Trophoblast cell (in vitro differentiated cells and primary cell): ENCODE measurements around the gene SP9.

ENCODE experiments used
- DNase-seq, 2 donors: peaks; one replicate each; pipeline ENCODE4 v3.0.0-alpha.2; 2016
- H2AFZ ChIP-seq: 2 replicates; pipeline ENCODE4 v1.6.1; 2013; ENCODE audit warnings: low read length, moderate library complexity, mild to moderate bottlenecking; ENCODE audit not compliant: insufficient read depth, poor library complexity
- H2AK5ac ChIP-seq: 2 replicates; pipeline ENCODE4 v1.6.1; 2013; ENCODE audit warnings: mild to moderate bottlenecking, low read length
- H2BK120ac ChIP-seq: 2 replicates; pipeline ENCODE4 v1.6.1; 2013; ENCODE audit warnings: low read length, mild to moderate bottlenecking, moderate library complexity; ENCODE audit not compliant: insufficient read depth, poor library complexity
- H2BK12ac ChIP-seq: 2 replicates; pipeline ENCODE4 v1.6.1; 2013; ENCODE audit warnings: mild to moderate bottlenecking, low read length, moderate library complexity
- H2BK5ac ChIP-seq: 2 replicates; pipeline ENCODE4 v1.6.1; 2013; ENCODE audit warnings: low read length, low read depth, moderate library complexity, mild to moderate bottlenecking; ENCODE audit not compliant: poor library complexity
- H3K14ac ChIP-seq: 2 replicates; pipeline ENCODE4 v1.6.1; 2013; ENCODE audit warnings: mild to moderate bottlenecking, low read length
- H3K18ac ChIP-seq: 2 replicates; pipeline ENCODE4 v1.6.1; 2013; ENCODE audit warnings: mild to moderate bottlenecking, low read length
- H3K23ac ChIP-seq: 2 replicates; pipeline ENCODE4 v1.6.1; 2013; ENCODE audit warnings: low read length
- H3K27ac ChIP-seq: 2 replicates; pipeline ENCODE4 v1.5.1; 2013; ENCODE audit warnings: low read depth, mild to moderate bottlenecking, inconsistent platforms, low read length, moderate library complexity
- H3K27me3 ChIP-seq: 2 replicates; pipeline ENCODE4 v1.6.1; 2013; ENCODE audit warnings: inconsistent platforms, mild to moderate bottlenecking, low read length, moderate library complexity; ENCODE audit not compliant: insufficient read depth
- H3K36me3 ChIP-seq, 2 experiments: 1 replicate in 1 of 2; 2 replicates in 1 of 2; pipeline ENCODE4 v1.6.1; 2013; ENCODE audit warnings: low read length in 2 of 2, mild to moderate bottlenecking in 2 of 2, moderate library complexity in 1 of 2; ENCODE audit not compliant: insufficient read depth in 2 of 2, control insufficient read depth in 1 of 2
- H3K4ac ChIP-seq: 2 replicates; pipeline ENCODE4 v1.6.1; 2013; ENCODE audit warnings: low read depth, mild to moderate bottlenecking, low read length, moderate library complexity
- H3K4me1 ChIP-seq, 2 experiments: 1 replicate in 1 of 2; 2 replicates in 1 of 2; pipeline ENCODE4 v1.6.1; 2013; ENCODE audit warnings: low read length in 2 of 2, mild to moderate bottlenecking in 2 of 2, moderate library complexity in 1 of 2; ENCODE audit not compliant: insufficient read depth in 2 of 2, control insufficient read depth in 1 of 2
- H3K4me2 ChIP-seq: 2 replicates; pipeline ENCODE4 v1.6.1; 2013; ENCODE audit warnings: inconsistent platforms, mild to moderate bottlenecking, low read length, moderate library complexity
- H3K4me3 ChIP-seq: 2 replicates; pipeline ENCODE4 v1.5.1; 2013; ENCODE audit warnings: mild to moderate bottlenecking, low read depth, low read length, inconsistent platforms
- H3K79me1 ChIP-seq: one replicate; pipeline ENCODE4 v1.6.1; 2013; ENCODE audit warnings: low read length
- H3K79me2 ChIP-seq: 2 replicates; pipeline ENCODE4 v1.6.1; 2013; ENCODE audit warnings: low read length, mild to moderate bottlenecking; ENCODE audit not compliant: control insufficient read depth, insufficient read depth, poor library complexity
- H3K9ac ChIP-seq: 2 replicates; pipeline ENCODE4 v1.6.1; 2013; ENCODE audit warnings: mild to moderate bottlenecking, low read length
- H3K9me3 ChIP-seq: 2 replicates; pipeline ENCODE4 v1.6.1; 2013; ENCODE audit warnings: low read depth, mild to moderate bottlenecking, control low read depth, inconsistent platforms, low read length; ENCODE audit not compliant: insufficient read depth
- H4K12ac ChIP-seq: 2 replicates; pipeline ENCODE4 v1.6.1; 2013; ENCODE audit warnings: low read depth, mild to moderate bottlenecking, low read length, moderate library complexity
- H4K8ac ChIP-seq: 2 replicates; pipeline ENCODE4 v1.6.1; 2013; ENCODE audit warnings: low read depth, mild to moderate bottlenecking, low read length, moderate library complexity
- H4K91ac ChIP-seq: one replicate; pipeline ENCODE4 v1.6.1; 2013; ENCODE audit warnings: low read depth, mild to moderate bottlenecking, low read length, moderate library complexity
- WGBS: extraction: QIAGEN DNeasy Blood & Tissue Kit; methylation state at CpG from one replicate; pipeline ENCODE4 v1.1.7; 2013; ENCODE audit warnings: missing lambda C conversion rate; ENCODE audit not compliant: insufficient read length, insufficient coverage; ENCODE audit errors: extremely low coverage; 5-methylcytosine and 5-hydroxymethylcytosine counted together

The SP9 gene

GRCh38 chr2:174343623-174344455 is 9.1 kb downstream of the SP9 start:
- no peak overlapping the region for H4K91ac ChIP-seq
- no peak overlapping the region for H3K4ac ChIP-seq
- H3K9ac ChIP-seq = no peak overlapping the region
- no peaks in the 10 kb centered on the region for H3K9me3 ChIP-seq
- no peak overlapping the region for H2BK12ac ChIP-seq
- no peak overlapping the region for H3K18ac ChIP-seq
- no peak overlapping the region for H3K14ac ChIP-seq
- H3K27ac ChIP-seq = no peak overlapping the region
- H2BK120ac ChIP-seq = no peak overlapping the region
- peaks cover 12 to 24% of the 10 kb centered on the region in 2 experiments for H3K4me1 ChIP-seq
- no peaks in the 10 kb centered on the region for H3K79me1 ChIP-seq
- no CpG with 5 or more reads among the region's 57 CpGs for WGBS
- H3K27me3 ChIP-seq = peaks cover 46% of the 10 kb centered on the region
- H2BK5ac ChIP-seq = no peak overlapping the region
- H2AK5ac ChIP-seq = no peak overlapping the region
- peaks cover 2 to 5% of the 10 kb centered on the region in 2 experiments for H3K36me3 ChIP-seq
- no peak overlapping the region for H3K4me3 ChIP-seq
- H3K23ac ChIP-seq = no peak overlapping the region
- H2AFZ ChIP-seq = no peak overlapping the region
- H4K12ac ChIP-seq = no peak overlapping the region
- no peaks in the 10 kb centered on the region for H3K79me2 ChIP-seq
- no peak overlapping the region for H4K8ac ChIP-seq
- H3K4me2 ChIP-seq = peak overlapping the region; percentile 47
- DNase-seq = no peak

- no peak overlapping the region for H2AK5ac ChIP-seq
- WGBS = no CpG with 5 or more reads among the region's 14 CpGs
These were observed 10.1 kb downstream of the SP9 start for GRCh38 chr2:174344716-174345461.

GRCh38 chr2:174350018-174350417 is 15.3 kb downstream of the SP9 start:
- DNase-seq = peak in 1 of 2 donors; percentile 52
- no peak overlapping the region for H3K4me2 ChIP-seq
- no CpG with 5 or more reads among the region's 2 CpGs for WGBS
- no peak overlapping the region for H4K91ac ChIP-seq
- H4K8ac ChIP-seq = no peak overlapping the region
- no peak overlapping the region for H3K23ac ChIP-seq
- H3K4me1 ChIP-seq = no peaks in the 10 kb centered on the region
- no peak overlapping the region for H2BK5ac ChIP-seq
- no peak overlapping the region for H2AK5ac ChIP-seq
- H3K79me2 ChIP-seq = no peaks in the 10 kb centered on the region
- no peak overlapping the region for H3K18ac ChIP-seq
- H3K79me1 ChIP-seq = no peaks in the 10 kb centered on the region
- H2BK120ac ChIP-seq = no peak overlapping the region
- H4K12ac ChIP-seq = no peak overlapping the region
- no peaks in the 10 kb centered on the region for H3K27me3 ChIP-seq
- peaks cover 2 to 7% of the 10 kb centered on the region in 2 experiments for H3K36me3 ChIP-seq
- H2AFZ ChIP-seq = no peak overlapping the region
- no peak overlapping the region for H3K4ac ChIP-seq
- no peak overlapping the region for H3K27ac ChIP-seq
- H3K9ac ChIP-seq = no peak overlapping the region
- H3K9me3 ChIP-seq = no peaks in the 10 kb centered on the region
- no peak overlapping the region for H2BK12ac ChIP-seq
- no peak overlapping the region for H3K4me3 ChIP-seq
- H3K14ac ChIP-seq = no peak overlapping the region

More at GRCh38 chr2:174344716-174345461, 10.1 kb downstream of the SP9 start:
- H3K4ac ChIP-seq = no peak overlapping the region
- peaks cover 2 to 5% of the 10 kb centered on the region in 2 experiments for H3K36me3 ChIP-seq
- H3K9me3 ChIP-seq = no peaks in the 10 kb centered on the region
- no peak overlapping the region for H2BK5ac ChIP-seq
- H3K18ac ChIP-seq = no peak overlapping the region
- H2BK120ac ChIP-seq = no peak overlapping the region
- H3K79me1 ChIP-seq = no peaks in the 10 kb centered on the region
- no peak overlapping the region for H4K12ac ChIP-seq
- no peaks in the 10 kb centered on the region for H3K79me2 ChIP-seq
- H3K9ac ChIP-seq = no peak overlapping the region
- peak in 1 of 2 donors; percentile 57 for DNase-seq
- no peak overlapping the region for H4K8ac ChIP-seq
- no peak overlapping the region for H2BK12ac ChIP-seq
- H3K27me3 ChIP-seq = peaks cover 39% of the 10 kb centered on the region
- no peak overlapping the region for H3K27ac ChIP-seq
- no peak overlapping the region for H4K91ac ChIP-seq
- no peak overlapping the region for H3K4me3 ChIP-seq
- no peak overlapping the region for H3K14ac ChIP-seq
- no peak overlapping the region for H3K4me2 ChIP-seq
- H2AFZ ChIP-seq = no peak overlapping the region
- peaks cover 12 to 24% of the 10 kb centered on the region in 2 experiments for H3K4me1 ChIP-seq
- no peak overlapping the region for H3K23ac ChIP-seq

GRCh38 chr2:174350593-174351181 is 15.9 kb downstream of the SP9 start:
- H3K9me3 ChIP-seq = no peaks in the 10 kb centered on the region
- no peak overlapping the region for H3K4ac ChIP-seq
- no peak overlapping the region for H2BK12ac ChIP-seq
- no peak overlapping the region for H4K12ac ChIP-seq
- H3K23ac ChIP-seq = no peak overlapping the region
- H2BK120ac ChIP-seq = no peak overlapping the region
- no peak overlapping the region for H2BK5ac ChIP-seq
- H3K4me3 ChIP-seq = no peak overlapping the region
- no CpG with 5 or more reads among the region's 2 CpGs for WGBS
- no peak overlapping the region for H3K14ac ChIP-seq
- no peak overlapping the region for H3K27ac ChIP-seq
- H3K36me3 ChIP-seq = peaks cover 2 to 7% of the 10 kb centered on the region in 2 experiments
- H3K4me1 ChIP-seq = no peaks in the 10 kb centered on the region
- no peak overlapping the region for H2AFZ ChIP-seq
- H3K18ac ChIP-seq = no peak overlapping the region
- H3K79me1 ChIP-seq = no peaks in the 10 kb centered on the region
- H3K79me2 ChIP-seq = no peaks in the 10 kb centered on the region
- no peak overlapping the region for H3K9ac ChIP-seq
- DNase-seq = peak in 1 of 2 donors; percentile 50
- no peak overlapping the region for H4K91ac ChIP-seq
- H3K27me3 ChIP-seq = no peaks in the 10 kb centered on the region
- no peak overlapping the region for H3K4me2 ChIP-seq
- H4K8ac ChIP-seq = no peak overlapping the region
- H2AK5ac ChIP-seq = no peak overlapping the region
